ENCODE results near the gene PPM1E.

- no peak for TF ChIP-seq EZH2 (IDR thresholded peaks at IDR 0.05; ENCODE audit: insufficient read depth, poor library complexity, severe bottlenecking)
- TF ChIP-seq EZH2phosphoT487 (IDR thresholded peaks at IDR 0.05; ENCODE audit: insufficient read depth, low read depth) = no peak
These were observed 20.8 kb upstream of the PPM1E start for GRCh38 chr17:58734811-58735210.
